Left lung (tissue), 10 donors: ENCODE measurements around the gene MORN1. TPM values are rescaled to one million over a fixed set of nuclear protein-coding genes. Genes with fewer than 3 reads are reported as not detected.
A peak's percentile ranks its signal among the peaks of the same experiment; 100 is the strongest.

Experiments
- ATAC-seq: fragments of 200-7000 bp; cut with Tn5 transposase; one replicate; pipeline ENCODE4 v1.9.1; 2020; ENCODE audit warnings: moderate library complexity
- DNase-seq, 4 donors: peaks; one replicate each; pipeline ENCODE4 v3.0.0-alpha.2; 2013 to 2020
- H3K27ac ChIP-seq, 2 donors: fragments of 200-600 bp; sonication (generic) in 1 of 2; one replicate each; pipeline versions ENCODE4 v1.5.0 to v1.8.0; 2020 to 2021
- H3K27me3 ChIP-seq, 2 donors: fragments of 200-600 bp; sonication (generic) in 1 of 2; one replicate each; pipeline versions ENCODE4 v1.5.0 to v1.8.0; 2020 to 2021
- H3K36me3 ChIP-seq, 2 donors: fragments of 200-600 bp; sonication (generic) in 1 of 2; one replicate each; pipeline versions ENCODE4 v1.5.0 to v1.8.0; 2020 to 2021
- H3K4me1 ChIP-seq, 2 donors: fragments of 200-600 bp; one replicate each; pipeline ENCODE4 v1.8.0; 2021
- H3K4me3 ChIP-seq, 2 donors: fragments of 200-600 bp; sonication (generic) in 1 of 2; one replicate each; pipeline versions ENCODE4 v1.5.0 to v1.8.0; 2020 to 2021; ENCODE audit warnings: mild to moderate bottlenecking in 1 of 2
- H3K9me3 ChIP-seq, 2 donors: fragments of 200-600 bp; sonication (generic) in 1 of 2; one replicate each; pipeline versions ENCODE4 v1.5.0 to v1.8.0; 2020 to 2021
- CTCF ChIP-seq, 2 donors: fragments of 200-600 bp; sonication (generic) in 1 of 2; IDR thresholded peaks; one replicate each; pipeline versions ENCODE4 v1.5.0 to v1.8.0; 2021; ENCODE audit warnings: antibody characterized with exemption in 2 of 2
- intact Hi-C, 2 donors: fragments of 100-400 bp; cut with DNase I; formaldehyde crosslinking; loops; one replicate each; pipeline versions ENCODE4 v1.11.2 to v1.14.2; 2022
- polyA plus RNA-seq, 6 donors: library from polyadenylated mRNA; unstranded; fragments of 120-200 nt; gene quantifications; one replicate each; pipeline ENCODE4 v1.2.1, GENCODE V29; 2013; ENCODE audit not compliant: insufficient read length in 6 of 6
- total RNA-seq, 2 donors: library from RNA; stranded (reverse); fragmentation: NEBNext Ultra II Directional; extraction: Animal tissue kit (Norgen Biotek cat#: 25700); gene quantifications; one replicate each; pipeline ENCODE4 v1.2.1, GENCODE V29; 2021
- donor health status: DM: no; HTN: yes; CAD: no.
- donor health status: DM: no; HTN: no; CAD: no.

The MORN1 gene
- total and polyA plus RNA-seq, 8 donors, result 7.5 to 17.8 (median 14.1) TPM

DNA sequence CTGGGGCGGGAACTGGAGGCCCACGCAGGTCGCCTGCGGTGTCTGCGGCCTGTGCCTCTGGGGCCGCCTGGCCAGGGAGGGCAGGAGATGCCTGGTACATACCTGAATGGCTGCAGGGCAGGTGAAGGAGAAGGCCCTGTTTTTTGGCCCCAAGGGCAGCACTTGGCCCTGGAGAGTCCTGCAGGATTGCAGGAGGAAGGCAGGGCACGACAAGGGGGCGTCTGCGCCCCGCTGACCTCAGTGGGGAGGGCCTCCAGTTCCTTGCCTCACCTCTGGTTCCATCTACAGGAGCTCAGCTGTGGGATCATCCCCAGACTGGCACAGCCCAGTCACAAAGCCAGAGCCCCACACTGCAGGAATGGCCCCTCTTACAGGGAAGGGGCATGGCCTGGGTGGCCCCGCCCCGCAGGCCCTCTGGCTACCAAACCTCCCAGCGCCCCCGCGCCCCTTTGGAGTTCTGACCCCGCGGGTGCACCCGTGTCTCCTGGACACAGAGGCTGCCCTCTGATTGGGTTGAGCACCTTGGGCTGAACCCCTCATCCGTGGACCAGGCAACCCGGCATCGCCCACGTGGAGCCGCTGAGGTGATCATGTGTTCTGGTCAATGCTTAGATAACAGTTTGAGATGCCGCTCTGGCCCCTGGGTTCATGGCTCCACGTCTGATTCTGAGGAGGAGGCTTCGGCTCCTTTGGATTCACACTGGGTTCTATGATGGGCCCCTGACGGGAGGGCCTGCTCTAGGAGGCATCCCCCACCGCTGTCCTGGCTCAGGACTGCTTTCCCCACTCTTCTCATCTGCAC, 22.3 kb upstream of the MORN1 start:
- ATAC-seq (no peak), DNase-seq (peak in 1 of 4 donors; percentile 76)
- peaks cover 0 to 42% of the 10 kb centered on the region in 2 donors for H3K27me3 ChIP-seq
- intact Hi-C loops, result loop anchor here in 1 of 2 donors (5.0 to 10.0 kb wide), 4 partner anchors 131 to 1011 kb away; no protein-coding TSS in a partner anchor
- H3K4me3 ChIP-seq, result peak overlapping the region; percentile 75 to 99
- peaks cover 16 to 27% of the 10 kb centered on the region in 2 donors for H3K4me1 ChIP-seq
- H3K9me3 ChIP-seq, result no peaks in the 10 kb centered on the region
- H3K27ac ChIP-seq, result peak overlapping the region in 1 of 2 donors; percentile 88
- no peak for TF ChIP-seq CTCF (IDR thresholded peaks at IDR 0.05)
- H3K36me3 ChIP-seq, result peaks cover 0 to 3% of the 10 kb centered on the region in 2 donors

- H3K4me1 ChIP-seq, result peaks cover 16 to 27% of the 10 kb centered on the region in 2 donors
- H3K4me3 ChIP-seq, result peak overlapping the region; percentile 75 to 99
- H3K9me3 ChIP-seq, result no peaks in the 10 kb centered on the region
- DNase-seq (peak in 1 of 4 donors; percentile 43), ATAC-seq (peak; percentile 47)
- intact Hi-C loops, result loop anchor here in 1 of 2 donors (5.0 to 10.0 kb wide), 4 partner anchors 132 to 1012 kb away; no protein-coding TSS in a partner anchor
- peaks cover 0 to 34% of the 10 kb centered on the region in 2 donors for H3K27me3 ChIP-seq
- TF ChIP-seq CTCF (IDR thresholded peaks at IDR 0.05), result no peak
- H3K36me3 ChIP-seq, result peaks cover 0 to 11% of the 10 kb centered on the region in 2 donors
- peak overlapping the region; percentile 82 to 88 for H3K27ac ChIP-seq
Measured at GRCh38 chr1:2412773-2413494, 21.6 kb upstream of the MORN1 start.

DNA sequence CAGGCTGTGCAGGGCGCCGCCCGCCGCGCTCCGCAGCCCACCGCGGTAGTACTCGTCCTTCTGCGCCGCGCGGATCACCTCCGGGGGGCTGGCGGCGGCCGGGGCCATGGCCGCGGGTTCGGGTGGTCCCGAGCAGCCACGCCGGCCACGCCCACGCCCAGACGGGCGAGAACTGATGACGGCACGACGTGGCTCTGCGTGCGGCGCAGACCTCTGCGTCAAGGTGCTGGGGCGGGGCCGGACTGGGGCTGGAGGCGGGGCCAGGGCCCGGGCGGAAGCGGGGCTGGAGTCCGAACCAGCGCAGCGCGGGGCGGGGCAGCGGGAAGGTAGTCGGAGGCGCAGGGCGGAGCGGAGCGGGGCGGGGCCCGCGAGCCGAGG, 21.0 kb upstream of the MORN1 start, which contains the start of gene PEX10:
PEX10 (minus strand) TSS at position 170 of the 378 bp plus-strand sequence; CDS start at position 108, 62 bp downstream.
- no peaks in the 10 kb centered on the region for H3K9me3 ChIP-seq
- peak within 1 kb of the TSS; percentile 75 to 99 for H3K4me3 ChIP-seq
- peak; percentile 96 for ATAC-seq
- intact Hi-C loops, result loop anchor here in 1 of 2 donors (5.0 to 10.0 kb wide), 4 partner anchors 132 to 1012 kb away; no protein-coding TSS in a partner anchor
- H3K27ac ChIP-seq, result peak within 1 kb of the TSS; percentile 82 to 88
- DNase-seq, result peak; percentile 96 to 100 (median 98)
- peaks cover 0 to 15% of the 10 kb centered on the region in 2 donors for H3K36me3 ChIP-seq
- H3K27me3 ChIP-seq, result peaks cover 0 to 29% of the 10 kb centered on the region in 2 donors
- TF ChIP-seq CTCF (IDR thresholded peaks at IDR 0.05), result no peak
- peaks cover 16 to 27% of the 10 kb centered on the region in 2 donors for H3K4me1 ChIP-seq

DNA sequence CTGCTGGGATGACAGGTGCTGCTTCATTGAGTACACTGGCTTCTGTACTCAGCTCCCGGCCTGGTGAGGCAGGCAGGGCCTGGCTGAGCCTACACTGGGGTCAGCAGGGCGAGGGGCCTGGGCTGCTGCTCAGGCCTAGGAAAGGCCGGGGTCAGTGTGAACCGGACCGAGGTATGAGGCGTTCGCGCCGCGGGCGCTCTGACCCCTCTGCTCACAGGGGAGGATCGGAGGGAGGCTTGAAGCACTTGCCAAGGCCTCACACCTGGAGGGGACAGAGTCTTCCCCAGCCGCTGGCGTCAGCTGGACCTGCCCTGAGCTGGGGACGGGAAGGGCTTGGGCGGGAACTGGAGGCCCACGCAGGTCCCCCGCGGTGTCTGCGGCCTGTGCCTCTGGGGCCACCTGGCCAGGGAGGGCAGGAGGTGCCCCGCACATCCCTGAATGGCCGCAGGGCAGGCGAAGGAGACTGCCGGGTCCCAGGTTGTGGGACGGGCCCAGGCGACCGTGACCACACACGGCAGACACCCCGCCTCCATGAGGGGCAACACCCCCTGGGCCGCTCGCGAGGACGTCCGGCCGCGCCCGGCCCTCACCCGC, 20.5 kb upstream of the MORN1 start:
- peaks cover 16 to 27% of the 10 kb centered on the region in 2 donors for H3K4me1 ChIP-seq
- peaks cover 0 to 24% of the 10 kb centered on the region in 2 donors for H3K27me3 ChIP-seq
- ATAC-seq, result peak; percentile 2
- DNase-seq, result peak in 2 of 4 donors; percentile 50 to 82
- no peaks in the 10 kb centered on the region for H3K9me3 ChIP-seq
- intact Hi-C loops, result loop anchor here in 1 of 2 donors (5.0 to 10.0 kb wide), 4 partner anchors 133 to 1013 kb away; no protein-coding TSS in a partner anchor
- TF ChIP-seq CTCF (IDR thresholded peaks at IDR 0.05), result no peak
- peaks cover 0 to 19% of the 10 kb centered on the region in 2 donors for H3K36me3 ChIP-seq
- peak overlapping the region; percentile 75 to 99 for H3K4me3 ChIP-seq
- H3K27ac ChIP-seq, result peak overlapping the region in 1 of 2 donors; percentile 88
